Stimulated activated CD8-positive, alpha-beta memory T cell treated with anti-CD3 and anti-CD28 coated beads, Interleukin-15, amount 100 ng/mL, for 4 hours (primary cell): ENCODE data around the gene FGD5.
"Not testable (repeated sequence)": the region's sequence is repeated elsewhere in the genome, so short reads cannot be mapped to it uniquely, and the experiment has no call there.

Experiments used
- DNase-seq, 2 donors: peaks; one replicate each; pipeline ENCODE4 v3.0.0-alpha.2; 2020; ENCODE audit warnings: low read depth in 2 of 2

Gene FGD5

GRCh38 chr3:14806641-14807263, 12.0 kb upstream of the FGD5 start:
- DNase-seq = no peak

- no peak for DNase-seq
Observed at GRCh38 chr3:14808025-14808424, 10.7 kb upstream of the FGD5 start.

DNA sequence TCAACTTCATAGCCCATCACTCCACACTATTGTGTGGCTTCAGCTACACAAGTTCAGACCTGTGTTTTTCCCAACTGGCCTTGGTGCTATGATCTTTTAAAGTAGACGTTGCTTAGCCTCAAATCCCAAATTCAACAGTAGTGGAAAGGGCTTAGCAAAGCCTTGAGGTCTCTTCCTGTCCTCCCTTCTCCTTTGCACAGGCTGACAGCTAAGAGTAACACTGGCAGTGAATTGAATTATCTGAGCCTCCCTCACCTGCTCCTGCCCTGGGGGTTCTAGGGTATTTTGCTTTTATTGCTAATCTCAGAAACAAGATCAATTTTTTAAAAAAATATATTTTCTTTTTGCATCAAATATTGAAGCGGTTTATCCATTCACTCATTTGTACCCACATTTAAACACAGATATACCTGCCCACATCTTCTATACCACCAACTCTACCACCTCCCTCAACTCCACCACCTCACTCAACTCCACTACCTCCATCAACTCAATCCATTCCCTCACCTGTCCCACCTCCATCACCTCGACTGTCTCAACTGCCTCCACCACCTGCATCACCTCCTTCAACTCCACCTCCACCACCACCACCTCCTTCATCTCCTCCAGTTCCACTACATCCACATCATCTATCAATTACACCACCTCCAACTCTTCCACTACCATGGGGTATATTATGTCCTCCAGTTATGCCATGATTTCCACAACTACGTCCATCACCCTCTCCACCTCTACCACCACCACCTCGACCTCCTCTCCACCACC, 10.1 kb upstream of the FGD5 start:
- DNase-seq = no peak

GRCh38 chr3:14809611-14810010, 9.2 kb upstream of the FGD5 start:
- DNase-seq = not testable (repeated sequence)

GRCh38 chr3:14810070-14810791, 8.5 kb upstream of the FGD5 start:
- DNase-seq = no peak

DNA sequence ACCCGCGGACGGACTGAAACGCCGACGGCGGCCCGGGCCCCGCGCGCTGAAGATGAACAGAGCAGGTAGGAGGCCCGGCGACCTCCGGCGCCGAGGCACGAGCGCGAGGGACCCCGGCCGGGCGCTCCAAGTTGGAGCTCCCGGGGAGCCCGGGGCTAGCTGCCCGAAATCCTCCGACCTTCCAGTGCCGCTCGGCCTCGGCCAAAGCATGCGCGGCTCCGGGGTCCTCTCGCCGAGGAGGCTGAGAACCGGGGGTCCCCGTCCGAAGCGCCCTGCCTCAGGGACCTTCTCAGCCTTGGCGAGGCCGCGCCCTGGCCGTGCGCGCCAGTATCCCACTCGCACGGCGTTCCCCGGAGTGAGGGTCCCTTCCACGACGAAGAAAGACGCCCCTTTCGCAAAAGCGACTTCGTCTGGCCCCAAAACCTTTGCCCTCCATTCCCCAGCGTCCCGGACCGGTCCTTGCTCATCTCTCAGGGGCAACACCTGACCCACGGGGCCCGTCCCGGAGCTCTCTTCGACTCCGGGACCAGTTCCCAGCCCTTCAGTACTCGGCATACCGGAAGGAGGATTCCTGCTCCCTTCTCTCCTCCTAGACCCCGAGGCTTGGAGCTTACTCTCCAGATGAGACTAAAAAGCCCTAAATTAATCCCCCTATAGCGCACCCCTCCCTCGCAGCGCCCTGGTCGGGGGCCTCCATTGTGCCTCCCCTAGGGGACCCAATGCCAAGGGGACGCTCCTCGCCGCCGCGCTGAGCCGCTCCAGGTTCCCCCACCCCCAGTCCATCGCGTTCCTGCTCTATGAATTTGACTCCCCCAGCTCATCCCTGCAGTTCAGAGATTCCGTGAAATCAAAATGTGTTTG, 7.7 kb upstream of the FGD5 start:
- DNase-seq = no peak

- no peak for DNase-seq
Observed at GRCh38 chr3:14811684-14812083, 7.1 kb upstream of the FGD5 start.

- no peak for DNase-seq
Observed at GRCh38 chr3:14812196-14812790, 6.5 kb upstream of the FGD5 start.

- DNase-seq = no peak
Observed at GRCh38 chr3:14814411-14814871, 4.3 kb upstream of the FGD5 start.

GRCh38 chr3:14816359-14816758, 2.4 kb upstream of the FGD5 start:
- no peak for DNase-seq

GRCh38 chr3:14819671-14820070, 909 bp downstream of the FGD5 start:
- DNase-seq = no peak

- DNase-seq = no peak
Observed at GRCh38 chr3:14820156-14820555, 1.4 kb downstream of the FGD5 start.

GRCh38 chr3:14821151-14821550, 2.4 kb downstream of the FGD5 start:
- no peak for DNase-seq

DNA sequence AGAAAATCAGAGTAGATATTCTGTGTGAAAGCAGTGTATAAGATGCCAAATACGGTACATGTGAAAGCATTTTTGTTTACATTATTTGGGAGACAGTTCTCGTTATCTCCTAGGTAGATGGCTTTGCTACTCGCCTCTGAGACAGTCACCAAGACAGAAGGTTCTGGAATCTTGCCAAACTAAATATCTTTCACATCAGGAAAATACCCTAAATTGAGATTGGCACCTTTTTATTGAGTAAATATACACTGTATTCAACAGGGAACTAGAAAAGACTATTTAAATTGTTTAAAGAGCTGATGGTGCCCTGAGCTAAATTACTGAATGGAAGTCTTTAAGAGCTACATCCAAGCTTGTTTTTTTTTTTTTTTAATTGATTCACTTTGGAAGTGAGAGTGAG, 3.4 kb downstream of the FGD5 start:
- DNase-seq = no peak

GRCh38 chr3:14822670-14823390, 4.1 kb downstream of the FGD5 start:
- no peak for DNase-seq

DNA sequence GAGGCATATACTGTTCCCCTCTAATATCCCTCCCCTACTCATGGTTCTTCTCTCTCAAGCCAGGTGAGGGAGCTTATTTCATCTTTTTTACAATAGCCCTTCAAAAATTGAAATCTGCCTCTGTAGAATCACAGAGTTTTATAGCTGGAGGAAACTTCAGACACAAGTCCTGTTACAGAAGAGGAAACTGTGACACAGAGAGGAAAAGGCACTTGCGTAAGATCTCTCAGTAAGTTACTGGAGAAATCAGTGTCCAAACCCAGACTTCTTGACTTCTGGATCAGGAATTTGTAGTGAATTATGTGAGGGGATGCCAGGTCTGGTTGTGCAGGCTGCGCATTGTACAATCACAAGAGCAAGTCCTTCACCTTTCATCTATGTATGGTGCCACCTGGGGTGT, 4.6 kb downstream of the FGD5 start:
- no peak for DNase-seq

GRCh38 chr3:14823910-14824629, 5.3 kb downstream of the FGD5 start:
- DNase-seq = no peak

GRCh38 chr3:14824646-14825045, 5.9 kb downstream of the FGD5 start:
- DNase-seq = no peak

DNA sequence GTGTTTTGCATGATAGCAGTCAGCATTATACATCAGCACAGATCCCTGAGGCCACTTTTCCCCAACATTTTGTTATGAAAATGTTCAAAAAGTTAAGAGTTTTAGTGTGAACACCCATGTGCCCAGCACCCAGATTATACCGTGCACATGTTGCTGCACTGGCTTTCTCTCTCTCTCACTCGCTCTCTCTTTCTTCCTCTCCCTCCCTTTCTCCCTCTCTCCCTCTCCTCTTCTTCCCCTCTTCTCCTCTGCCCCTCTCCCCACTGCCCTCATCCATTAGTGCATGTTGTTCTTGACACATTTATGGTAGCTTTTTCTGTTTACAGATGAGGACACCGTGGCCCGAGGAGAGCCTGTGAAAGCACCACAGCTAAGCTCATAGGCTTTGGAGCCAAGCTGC, 7.3 kb downstream of the FGD5 start:
- no peak for DNase-seq

GRCh38 chr3:14827776-14828175, 9.0 kb downstream of the FGD5 start:
- no peak for DNase-seq
